SK-N-MC (cell line): Measurements from ENCODE around the gene GNA14.

Source experiments
- EZH2 ChIP-seq: fragments of 200-600 bp; sonication (generic); IDR thresholded peaks from one replicate; pipeline ENCODE4 v1.6.1; 2017; ENCODE audit warnings: antibody characterized with exemption
- POLR2AphosphoS5 ChIP-seq: IDR thresholded peaks from 2 replicates; pipeline ENCODE4 v1.6.1; 2012; ENCODE audit warnings: mild to moderate bottlenecking, low read depth, low read length, borderline replicate concordance

- TF ChIP-seq POLR2AphosphoS5, result no peak
- no peak for TF ChIP-seq EZH2
Measured at GRCh38 chr9:77592476-77592875, 55.6 kb downstream of the GNA14 start.
